Upper lobe of left lung (tissue), 4 donors: ENCODE results near the gene ABCB6.

Source experiments
- POLR2A ChIP-seq, 4 donors: fragments of 450-650 bp; IDR thresholded peaks; one replicate each; pipeline ENCODE4 v1.5.1; 2016 to 2017; ENCODE audit warnings: antibody characterized with exemption in 4 of 4, mild to moderate bottlenecking in 2 of 4
- TF ChIP-seq, protein P1 (sequence below), 6 experiments: fragments of 450-650 bp in 4 of 6; fragments of 200-600 bp in 2 of 6; sonication (generic) in 2 of 6; IDR thresholded peaks; one replicate each; pipeline ENCODE4 v1.5.1; 2016 to 2019; ENCODE audit warnings: antibody characterized with exemption in 6 of 6

DNA sequence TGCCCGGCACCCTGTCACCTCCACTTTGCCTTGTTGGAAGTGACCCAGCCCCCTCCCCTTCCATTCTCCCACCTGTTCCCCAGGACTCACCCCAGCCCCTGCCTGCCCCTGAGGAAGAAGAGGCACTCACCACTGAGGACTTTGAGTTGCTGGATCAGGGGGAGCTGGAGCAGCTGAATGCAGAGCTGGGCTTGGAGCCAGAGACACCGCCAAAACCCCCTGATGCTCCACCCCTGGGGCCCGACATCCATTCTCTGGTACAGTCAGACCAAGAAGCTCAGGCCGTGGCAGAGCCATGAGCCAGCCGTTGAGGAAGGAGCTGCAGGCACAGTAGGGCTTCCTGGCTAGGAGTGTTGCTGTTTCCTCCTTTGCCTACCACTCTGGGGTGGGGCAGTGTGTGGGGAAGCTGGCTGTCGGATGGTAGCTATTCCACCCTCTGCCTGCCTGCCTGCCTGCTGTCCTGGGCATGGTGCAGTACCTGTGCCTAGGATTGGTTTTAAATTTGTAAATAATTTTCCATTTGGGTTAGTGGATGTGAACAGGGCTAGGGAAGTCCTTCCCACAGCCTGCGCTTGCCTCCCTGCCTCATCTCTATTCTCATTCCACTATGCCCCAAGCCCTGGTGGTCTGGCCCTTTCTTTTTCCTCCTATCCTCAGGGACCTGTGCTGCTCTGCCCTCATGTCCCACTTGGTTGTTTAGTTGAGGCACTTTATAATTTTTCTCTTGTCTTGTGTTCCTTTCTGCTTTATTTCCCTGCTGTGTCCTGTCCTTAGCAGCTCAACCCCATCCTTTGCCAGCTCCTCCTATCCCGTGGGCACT, 36.2 kb downstream of the ABCB6 start:
- no peak for TF ChIP-seq POLR2A (IDR thresholded peaks at IDR 0.05)
- TF ChIP-seq, protein P1, sequence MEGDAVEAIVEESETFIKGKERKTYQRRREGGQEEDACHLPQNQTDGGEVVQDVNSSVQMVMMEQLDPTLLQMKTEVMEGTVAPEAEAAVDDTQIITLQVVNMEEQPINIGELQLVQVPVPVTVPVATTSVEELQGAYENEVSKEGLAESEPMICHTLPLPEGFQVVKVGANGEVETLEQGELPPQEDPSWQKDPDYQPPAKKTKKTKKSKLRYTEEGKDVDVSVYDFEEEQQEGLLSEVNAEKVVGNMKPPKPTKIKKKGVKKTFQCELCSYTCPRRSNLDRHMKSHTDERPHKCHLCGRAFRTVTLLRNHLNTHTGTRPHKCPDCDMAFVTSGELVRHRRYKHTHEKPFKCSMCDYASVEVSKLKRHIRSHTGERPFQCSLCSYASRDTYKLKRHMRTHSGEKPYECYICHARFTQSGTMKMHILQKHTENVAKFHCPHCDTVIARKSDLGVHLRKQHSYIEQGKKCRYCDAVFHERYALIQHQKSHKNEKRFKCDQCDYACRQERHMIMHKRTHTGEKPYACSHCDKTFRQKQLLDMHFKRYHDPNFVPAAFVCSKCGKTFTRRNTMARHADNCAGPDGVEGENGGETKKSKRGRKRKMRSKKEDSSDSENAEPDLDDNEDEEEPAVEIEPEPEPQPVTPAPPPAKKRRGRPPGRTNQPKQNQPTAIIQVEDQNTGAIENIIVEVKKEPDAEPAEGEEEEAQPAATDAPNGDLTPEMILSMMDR (IDR thresholded peaks at IDR 0.05), result no peak
